ENCODE measurements around the gene ANKRA2.
"Not testable (repeated sequence)": the region's sequence is repeated elsewhere in the genome, so short reads cannot be mapped to it uniquely, and the experiment has no call there.

DNA sequence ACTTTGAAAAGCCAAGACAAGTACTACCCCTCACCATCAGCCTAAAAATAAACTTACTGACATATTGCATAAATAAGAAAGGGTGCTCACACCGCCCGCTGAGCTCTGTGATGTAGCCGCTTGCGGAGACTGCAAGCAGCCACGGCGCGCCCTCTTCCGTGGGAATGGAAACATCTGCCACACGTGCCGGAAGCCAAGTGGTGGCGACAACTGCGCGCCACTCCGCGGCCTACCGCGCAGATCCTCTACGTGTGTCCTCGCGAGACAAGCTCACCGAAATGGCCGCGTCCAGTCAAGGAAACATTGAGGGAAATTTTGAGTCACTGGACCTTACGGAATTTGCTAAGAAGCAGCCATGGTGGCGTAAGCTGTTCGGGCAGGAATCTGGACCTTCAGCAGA is 56.9 kb downstream of the ANKRA2 start:
- not testable (repeated sequence) for TF ChIP-seq POLR2AphosphoS5 (IDR thresholded peaks at IDR 0.05; ENCODE audit: borderline replicate concordance, low read depth, low read length); EZH2 (IDR thresholded peaks at IDR 0.05); FOXP2 (optimal IDR thresholded peaks at IDR 0.05; ENCODE audit: control extremely low read depth, extremely low read length, insufficient read depth)
